PC-9 (cell line): ENCODE measurements around the gene TANC1. TPM values are rescaled to one million over a fixed set of nuclear protein-coding genes. Genes with fewer than 3 reads are reported as not detected.

ENCODE experiments used
- BruUV-seq: library from RNA; stranded (reverse); fragments of 400-500 nt; replicated peaks from 2 replicates; lab custom pipeline; 2021; lab: Mats Ljungman, UMichigan
- CTCF ChIA-PET: fragments of 300-600 bp; sonication (Branson Sonifier 250); formaldehyde crosslinking; loops from one replicate; lab custom pipeline; 2022; ENCODE audit warnings: antibody characterized with exemption; lab: Charles Lee
- POLR2A ChIA-PET: fragments of 300-600 bp; sonication (Branson Sonifier 250); formaldehyde crosslinking; loops from one replicate; lab custom pipeline; 2022; ENCODE audit warnings: antibody characterized with exemption; ENCODE audit not compliant: unreplicated experiment; lab: Charles Lee
- DNase-seq, 2 experiments: peaks; one replicate each; pipeline versions ENCODE4 v3.0.0 to v3.0.0-alpha.2; 2015 to 2022; ENCODE audit warnings: mixed read lengths in 1 of 2
- H2AFZ ChIP-seq: fragments of 200-600 bp; sonication (generic); 2 replicates; pipeline ENCODE4 v1.8.1; 2017; ENCODE audit warnings: antibody characterized with exemption
- H3F3A ChIP-seq: fragments of 200-600 bp; sonication (generic); 2 replicates; pipeline ENCODE4 v1.8.1; 2017; ENCODE audit warnings: antibody characterized with exemption, mild to moderate bottlenecking, low read depth; ENCODE audit not compliant: insufficient read depth
- H3K27ac ChIP-seq: fragments of 200-600 bp; sonication (generic); 2 replicates; pipeline ENCODE4 v1.6.1; 2016; ENCODE audit warnings: mixed run types
- H3K27me3 ChIP-seq: fragments of 200-600 bp; sonication (generic); 2 replicates; pipeline ENCODE4 v1.6.1; 2016; ENCODE audit warnings: low read depth, mixed run types; ENCODE audit not compliant: insufficient read depth
- H3K36me3 ChIP-seq: fragments of 200-600 bp; sonication (generic); 2 replicates; pipeline ENCODE4 v1.6.1; 2016; ENCODE audit warnings: low read depth, mixed run types
- H3K4me1 ChIP-seq: fragments of 200-600 bp; sonication (generic); replicated peaks from 2 replicates; pipeline ENCODE4 v1.6.1; 2016; ENCODE audit warnings: mixed run types; ENCODE audit not compliant: insufficient read depth
- H3K4me2 ChIP-seq: fragments of 200-600 bp; sonication (generic); 2 replicates; pipeline ENCODE4 v1.6.1; 2017; ENCODE audit warnings: mixed run types
- H3K4me3 ChIP-seq: fragments of 200-600 bp; sonication (generic); 2 replicates; pipeline ENCODE4 v1.6.1; 2016; ENCODE audit warnings: mixed run types
- H3K79me2 ChIP-seq: fragments of 200-600 bp; sonication (generic); 2 replicates; pipeline ENCODE4 v1.6.1; 2017; ENCODE audit warnings: low read depth, mixed run types
- H3K9me2 ChIP-seq: fragments of 200-600 bp; sonication (generic); 2 replicates; pipeline ENCODE4 v1.8.1; 2017; ENCODE audit warnings: mild to moderate bottlenecking; ENCODE audit not compliant: insufficient read depth
- H3K9me3 ChIP-seq: fragments of 200-600 bp; sonication (generic); 2 replicates; pipeline ENCODE4 v1.8.1; 2016; ENCODE audit warnings: low read depth; ENCODE audit not compliant: insufficient read depth
- H4K20me1 ChIP-seq: fragments of 200-600 bp; sonication (generic); 2 replicates; pipeline ENCODE4 v1.8.1; 2017; ENCODE audit not compliant: insufficient read depth
- CTCF ChIP-seq: fragments of 200-600 bp; sonication (generic); conservative IDR thresholded peaks from 2 replicates; pipeline ENCODE4 v1.6.1; 2017; ENCODE audit warnings: mixed run types, antibody characterized with exemption, mild to moderate bottlenecking, moderate library complexity
- EZH2 ChIP-seq: fragments of 200-600 bp; sonication (generic); IDR thresholded peaks from 2 replicates; pipeline ENCODE4 v1.8.0; 2017; ENCODE audit warnings: antibody characterized with exemption, low read depth
- intact Hi-C: fragments of 100-400 bp; cut with micrococcal nuclease; formaldehyde crosslinking; loops from one replicate; pipeline ENCODE4 v1.10.0; 2022; ENCODE audit not compliant: unreplicated experiment
- total RNA-seq: library from RNA; stranded (reverse); gene quantifications from 2 replicates; pipeline ENCODE4 v1.2.3, GENCODE V29; 2021

TANC1 gene
- total RNA-seq, 1 experiment from 2014 or later = 26.0 TPM

DNA sequence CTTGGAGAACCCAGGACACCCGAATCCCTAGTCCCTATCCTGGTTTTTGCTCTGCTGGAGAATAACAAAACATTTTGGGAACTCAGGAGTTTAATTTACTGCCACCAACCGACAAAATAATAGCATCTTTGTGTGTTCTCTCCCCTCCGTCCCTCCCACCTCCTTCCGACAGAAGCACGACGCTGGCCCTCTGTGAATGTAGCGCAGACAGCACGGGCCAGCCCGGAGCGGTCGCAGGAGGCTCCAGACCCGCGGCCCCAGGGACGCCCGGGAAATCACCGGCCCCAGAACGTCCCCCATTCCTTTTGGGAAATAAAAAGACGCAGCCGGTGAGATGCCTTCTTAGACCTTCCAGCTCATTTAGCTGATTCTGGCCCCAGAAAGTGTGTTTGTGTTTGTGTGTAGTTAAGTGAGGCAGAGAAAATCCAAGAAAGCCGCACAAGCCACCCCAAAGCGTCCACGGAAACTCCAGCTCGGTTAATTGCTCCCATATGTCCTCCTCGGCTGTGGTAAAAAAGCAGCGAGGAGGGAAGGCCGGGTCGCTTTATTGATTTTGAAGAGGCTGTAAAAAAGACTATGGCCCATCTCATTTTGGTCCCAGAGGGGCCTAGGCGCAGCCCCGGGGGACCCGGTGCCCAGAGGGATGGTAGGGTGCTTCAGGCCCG is 577 bp upstream of the TANC1 start:
- intact Hi-C loops = loop anchor here (1.0 to 5.0 kb wide), 3 partner anchors 36 to 67 kb away; no protein-coding TSS in a partner anchor
- no peaks in the 10 kb centered on the region for H3K36me3 ChIP-seq
- H3K27ac ChIP-seq = peak overlapping the region; percentile 42
- H3K9me3 ChIP-seq = no peaks in the 10 kb centered on the region
- TSS peak; percentile 74 for BruUV-seq
- peaks cover 12% of the 10 kb centered on the region for H3F3A ChIP-seq
- H3K4me3 ChIP-seq = peak overlapping the region; percentile 83; the same call in 1 of the 2 replicates
- H3K9me2 ChIP-seq = no peaks in the 10 kb centered on the region
- H3K79me2 ChIP-seq = peaks cover 43% of the 10 kb centered on the region
- H3K27me3 ChIP-seq = no peaks in the 10 kb centered on the region
- ChIA-PET CTCF (no interaction called here), POLR2A (interaction anchor here (0.6 kb wide), 1 partner anchor 22 kb away, joined by 4 read pairs; no protein-coding TSS in a partner anchor)
- peaks cover 5% of the 10 kb centered on the region; the same call in 1 of the 2 replicates for H4K20me1 ChIP-seq
- no peak for TF ChIP-seq EZH2
- TF ChIP-seq CTCF = no peak
- H3K4me1 ChIP-seq = peaks cover 27% of the 10 kb centered on the region
- peak overlapping the region; percentile 95 for H2AFZ ChIP-seq
- DNase-seq = peak in 1 of 2 experiments; percentile 29
- H3K4me2 ChIP-seq = peak overlapping the region; percentile 94

DNA sequence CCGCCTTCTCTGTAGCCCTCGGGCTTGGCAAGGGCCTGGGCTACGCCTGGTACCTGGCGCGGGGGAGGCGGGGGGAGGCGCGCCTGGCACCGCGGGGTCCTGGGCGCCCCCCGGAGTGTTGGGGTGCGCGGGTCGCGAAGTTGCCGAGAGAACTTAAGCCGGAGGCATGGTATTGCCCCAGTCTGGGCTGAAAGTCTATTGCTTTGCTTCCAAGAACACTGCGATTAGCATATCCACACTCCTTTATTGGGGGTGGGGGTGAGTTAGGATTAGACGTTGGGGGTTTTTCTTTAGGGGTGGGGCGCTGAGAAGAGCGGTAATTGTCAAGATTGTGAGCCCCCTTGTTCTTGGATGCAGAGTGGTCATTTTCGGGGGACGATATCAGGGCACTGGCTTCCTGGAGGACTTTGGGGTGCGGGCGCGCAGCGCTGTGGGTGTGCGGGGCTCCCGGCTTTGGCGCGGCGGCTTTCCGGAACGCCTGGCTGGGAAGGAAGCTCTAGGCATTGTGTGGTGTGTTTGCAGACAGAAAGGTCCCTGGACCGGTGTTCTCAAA is 798 bp downstream of the TANC1 start:
- H3K4me1 ChIP-seq = peaks cover 38% of the 10 kb centered on the region

More for the DNA sequence above, 798 bp downstream of the TANC1 start:
- Histone ChIP-seq H3K9me2 (no peaks in the 10 kb centered on the region), H3K36me3 (no peaks in the 10 kb centered on the region), H3K4me2 (peak overlapping the region; percentile 94), H3K27me3 (no peaks in the 10 kb centered on the region), H3F3A (peaks cover 12% of the 10 kb centered on the region), H3K9me3 (no peaks in the 10 kb centered on the region), H3K79me2 (peaks cover 57% of the 10 kb centered on the region), H2AFZ (peak overlapping the region; percentile 82), H4K20me1 (peaks cover 5% of the 10 kb centered on the region; the same call in 1 of the 2 replicates), H3K4me3 (peak overlapping the region; percentile 83), H3K27ac (peak overlapping the region; percentile 48)
- DNase-seq = no peak
- TF ChIP-seq CTCF (no peak), EZH2 (no peak)
- ChIA-PET CTCF (no interaction called here), POLR2A (interaction anchor here (0.6 to 0.9 kb wide), 2 partner anchors 15 to 242 kb away, joined by 5 to 6 read pairs; no protein-coding TSS in a partner anchor)
- intact Hi-C loops = loop anchor here (5.0 kb wide), 2 partner anchors 37 to 63 kb away; no protein-coding TSS in a partner anchor
- BruUV-seq = no TSS peak
